GM03348 (cell line): Measurements from ENCODE around the gene GID8.
A peak's percentile ranks its signal among the peaks of the same experiment; 100 is the strongest.

Experiments
- DNase-seq: peaks from one replicate; pipeline ENCODE4 v3.0.0; 2012; ENCODE audit warnings: low spot score

The GID8 gene

DNA sequence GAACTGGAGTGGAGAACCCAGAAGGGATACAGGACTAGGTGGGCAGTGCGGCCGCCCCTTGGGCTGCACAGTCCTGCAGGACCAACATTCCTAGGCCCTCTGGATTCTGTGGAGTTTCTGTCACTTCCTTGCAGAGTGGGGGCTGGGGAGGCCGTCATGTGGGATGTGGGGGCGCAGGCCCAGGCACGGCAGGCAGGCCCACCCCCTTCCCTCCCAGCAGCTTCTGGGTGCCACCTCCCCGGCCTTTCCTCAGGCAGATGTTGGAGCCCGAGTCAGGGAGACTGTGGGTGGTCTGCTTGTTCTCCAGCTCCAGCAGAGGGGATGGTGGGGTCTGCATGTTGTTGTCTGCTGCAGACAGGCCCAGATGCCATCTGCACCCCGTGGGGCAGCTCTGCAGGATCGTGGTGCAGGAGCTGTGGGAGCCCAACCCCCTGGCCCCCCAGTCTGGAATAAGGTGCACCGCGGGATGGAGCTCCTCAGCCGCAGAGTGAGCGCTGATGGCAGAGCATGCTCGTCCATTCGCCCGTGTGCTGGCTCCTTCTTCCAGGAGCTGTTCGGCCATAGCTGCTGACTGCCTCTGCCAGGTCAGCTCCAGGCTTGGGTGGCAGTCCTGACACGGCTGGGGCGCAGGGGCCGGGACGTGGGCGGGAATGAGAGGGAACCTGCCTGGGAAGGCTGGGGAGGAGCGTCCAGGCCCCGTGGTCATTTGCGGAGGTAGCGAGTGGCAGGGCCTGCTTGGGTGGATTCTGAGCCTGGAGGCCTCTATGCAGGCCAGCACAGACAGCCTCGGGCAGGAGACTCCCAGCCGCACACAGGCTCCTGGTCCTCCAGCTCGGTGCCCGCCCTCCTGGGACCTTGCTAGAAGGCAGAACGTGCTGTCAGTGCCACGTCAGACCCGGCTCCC is 32.6 kb downstream of the GID8 start:
- DNase-seq, result no peak

GRCh38 chr20:62971211-62971949 is 33.4 kb downstream of the GID8 start:
- DNase-seq, result no peak

DNA sequence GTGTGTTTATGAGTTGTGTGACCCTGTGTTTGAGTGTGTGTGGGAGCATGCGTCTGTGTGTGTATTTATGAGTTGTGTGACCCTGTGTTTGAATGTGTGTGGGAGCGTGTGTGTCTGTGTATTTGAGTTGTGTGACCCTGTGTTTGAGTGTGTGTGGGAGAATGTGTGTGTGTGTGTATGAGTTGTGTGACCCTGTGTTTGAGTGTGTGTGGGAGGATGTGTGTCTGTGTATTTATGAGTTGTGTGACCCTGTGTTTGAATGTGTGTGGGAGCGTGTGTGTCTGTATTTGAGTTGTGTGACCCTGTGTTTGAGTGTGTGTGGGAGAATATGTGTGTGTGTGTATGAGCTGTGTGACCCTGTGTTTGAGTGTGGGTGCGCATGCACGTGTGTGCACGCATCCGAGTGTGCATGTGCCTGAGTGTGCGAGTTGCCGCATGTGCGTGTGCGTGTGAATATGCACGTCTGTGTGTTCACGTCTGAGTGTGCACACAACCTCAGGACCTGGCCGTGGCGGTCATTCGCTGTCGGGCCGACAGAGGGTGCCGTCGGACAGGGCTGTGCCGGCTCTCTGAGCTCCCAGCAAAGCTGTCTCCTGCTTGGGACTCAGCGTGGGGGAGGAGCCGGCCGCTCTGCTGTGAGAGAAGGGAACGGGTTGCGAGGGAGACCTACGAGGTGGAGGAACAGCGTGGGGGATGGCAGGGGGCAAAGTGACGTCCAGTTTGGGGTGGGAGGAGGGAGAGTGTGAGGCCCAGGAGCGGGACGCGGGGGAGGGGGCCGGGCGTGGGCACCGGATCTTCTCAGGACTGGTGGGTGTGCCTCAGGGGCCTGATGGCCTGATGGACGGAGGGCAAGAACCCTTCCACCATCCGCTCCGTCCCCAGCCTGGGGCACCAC is 34.2 kb downstream of the GID8 start:
- DNase-seq, result peak; percentile 96

DNA sequence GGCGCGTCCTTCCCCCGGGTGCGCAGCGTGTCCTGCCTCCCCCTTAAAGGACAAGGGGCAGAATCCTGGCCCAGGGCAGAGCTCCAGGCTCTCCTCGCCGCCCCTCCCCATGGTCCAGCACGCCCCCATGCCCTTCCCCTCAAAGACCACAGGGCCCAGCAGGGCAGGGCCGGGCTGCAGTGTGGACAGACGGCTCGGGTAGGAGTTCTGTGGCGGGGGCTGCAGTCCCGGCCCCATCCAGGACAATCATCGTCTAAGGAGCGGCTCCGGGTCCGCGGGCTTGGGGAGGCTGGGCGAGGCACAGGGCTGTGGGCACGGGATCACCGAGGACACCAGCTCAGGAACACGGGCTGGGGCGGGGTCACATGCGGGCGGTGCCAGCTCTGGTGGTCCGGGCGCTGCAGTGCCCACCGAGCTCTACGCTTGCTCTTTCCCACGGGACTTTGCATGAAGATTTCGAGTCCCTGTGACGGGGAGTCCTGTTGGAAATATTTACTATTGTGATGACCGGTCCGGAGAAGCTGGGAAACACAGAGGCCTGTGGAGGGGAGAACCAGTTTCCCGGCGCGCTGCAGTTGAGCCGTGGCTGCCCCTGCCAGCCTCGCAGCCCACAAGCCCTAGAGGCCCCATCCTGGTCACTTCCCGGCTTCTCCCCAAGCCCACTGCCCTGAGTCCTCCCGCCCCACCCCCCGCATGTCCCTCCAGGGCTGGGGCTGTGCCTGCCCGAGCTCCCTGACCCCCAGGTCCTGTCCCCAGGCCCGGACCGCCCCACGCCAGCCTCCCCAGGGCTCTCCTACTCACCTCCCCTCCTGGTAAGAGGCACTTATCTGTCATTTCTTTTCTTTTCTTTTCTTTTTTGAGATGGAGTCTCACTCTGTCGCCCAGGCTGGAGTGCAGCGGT is 35.1 kb downstream of the GID8 start:
- no peak for DNase-seq

- no peak for DNase-seq
These were observed 37.4 kb downstream of the GID8 start for GRCh38 chr20:62975251-62975760.

GRCh38 chr20:62975812-62976508 is 38.0 kb downstream of the GID8 start:
- no peak for DNase-seq

DNA sequence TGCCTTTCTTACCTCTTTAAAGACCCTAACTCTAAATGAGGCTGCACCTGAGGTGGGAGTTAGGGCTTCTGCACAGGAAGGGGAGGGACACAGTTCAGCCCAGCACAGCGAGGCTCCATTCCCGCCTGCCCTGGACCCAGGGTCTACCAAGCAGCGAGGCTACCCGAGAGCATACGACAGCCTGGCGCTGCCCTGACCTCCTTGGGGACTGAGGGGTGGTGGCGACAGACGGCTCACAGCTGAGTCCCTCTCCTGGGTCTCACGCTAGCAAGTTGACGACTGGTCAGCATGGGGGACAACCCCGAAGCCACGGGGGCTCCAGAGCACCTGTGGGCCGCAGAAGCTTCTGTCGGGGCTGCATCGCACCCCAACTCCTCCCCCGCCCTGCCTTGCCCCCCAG is 38.9 kb downstream of the GID8 start:
- DNase-seq, result no peak

DNA sequence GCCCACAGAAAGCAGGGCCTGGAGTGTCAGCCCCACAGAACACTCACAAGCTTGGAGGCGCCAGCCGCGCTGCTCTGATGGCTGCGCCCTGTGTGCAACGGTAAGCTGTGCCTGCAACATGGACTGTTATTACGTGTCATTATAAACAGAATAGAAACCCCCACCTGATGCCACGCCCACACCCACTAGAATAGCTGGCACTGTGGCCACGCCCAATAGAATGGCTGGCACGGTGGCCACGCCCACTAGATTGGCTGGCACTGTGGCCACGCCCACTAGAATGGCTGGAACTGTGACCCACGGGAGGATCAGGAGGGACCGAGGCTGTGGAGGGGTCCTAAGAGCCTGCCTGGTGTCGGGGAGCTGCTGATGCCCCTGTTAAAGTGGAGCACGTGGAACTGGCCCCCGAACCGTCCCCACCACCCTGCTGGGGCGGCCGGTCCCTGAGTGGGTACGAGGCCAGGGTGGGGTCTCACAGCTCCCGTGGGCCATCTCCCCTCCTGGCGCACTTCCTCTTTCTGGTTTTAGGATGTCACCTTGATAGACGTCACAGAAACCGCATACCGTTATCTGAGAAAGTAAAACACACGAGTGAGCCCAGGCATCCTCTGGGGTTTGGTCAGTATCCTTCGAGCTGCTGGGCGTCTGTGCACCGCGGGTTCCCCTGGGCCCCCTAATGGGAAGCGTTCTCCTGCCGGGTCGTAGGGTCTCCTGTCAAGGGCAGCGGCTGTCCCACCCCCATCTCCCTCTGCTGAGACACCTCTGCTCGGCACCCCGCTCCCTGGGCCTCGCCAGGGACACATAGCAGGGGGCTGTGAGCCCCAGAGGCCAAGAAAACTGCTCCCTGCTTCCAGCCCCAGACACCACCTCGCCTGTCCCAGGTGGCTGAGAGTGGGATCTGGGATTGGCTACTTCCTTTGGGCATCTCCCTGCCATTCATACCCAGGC is 39.9 kb downstream of the GID8 start:
- no peak for DNase-seq

- DNase-seq, result no peak
These were observed 40.6 kb downstream of the GID8 start for GRCh38 chr20:62978561-62978943.

GRCh38 chr20:62979310-62979709 is 41.4 kb downstream of the GID8 start:
- DNase-seq, result no peak

GRCh38 chr20:62979876-62980373 is 42.0 kb downstream of the GID8 start:
- DNase-seq, result no peak

- no peak for DNase-seq
These were observed 42.5 kb downstream of the GID8 start for GRCh38 chr20:62980380-62980960.

GRCh38 chr20:62980970-62981369 is 43.0 kb downstream of the GID8 start:
- peak; percentile 42 for DNase-seq

DNA sequence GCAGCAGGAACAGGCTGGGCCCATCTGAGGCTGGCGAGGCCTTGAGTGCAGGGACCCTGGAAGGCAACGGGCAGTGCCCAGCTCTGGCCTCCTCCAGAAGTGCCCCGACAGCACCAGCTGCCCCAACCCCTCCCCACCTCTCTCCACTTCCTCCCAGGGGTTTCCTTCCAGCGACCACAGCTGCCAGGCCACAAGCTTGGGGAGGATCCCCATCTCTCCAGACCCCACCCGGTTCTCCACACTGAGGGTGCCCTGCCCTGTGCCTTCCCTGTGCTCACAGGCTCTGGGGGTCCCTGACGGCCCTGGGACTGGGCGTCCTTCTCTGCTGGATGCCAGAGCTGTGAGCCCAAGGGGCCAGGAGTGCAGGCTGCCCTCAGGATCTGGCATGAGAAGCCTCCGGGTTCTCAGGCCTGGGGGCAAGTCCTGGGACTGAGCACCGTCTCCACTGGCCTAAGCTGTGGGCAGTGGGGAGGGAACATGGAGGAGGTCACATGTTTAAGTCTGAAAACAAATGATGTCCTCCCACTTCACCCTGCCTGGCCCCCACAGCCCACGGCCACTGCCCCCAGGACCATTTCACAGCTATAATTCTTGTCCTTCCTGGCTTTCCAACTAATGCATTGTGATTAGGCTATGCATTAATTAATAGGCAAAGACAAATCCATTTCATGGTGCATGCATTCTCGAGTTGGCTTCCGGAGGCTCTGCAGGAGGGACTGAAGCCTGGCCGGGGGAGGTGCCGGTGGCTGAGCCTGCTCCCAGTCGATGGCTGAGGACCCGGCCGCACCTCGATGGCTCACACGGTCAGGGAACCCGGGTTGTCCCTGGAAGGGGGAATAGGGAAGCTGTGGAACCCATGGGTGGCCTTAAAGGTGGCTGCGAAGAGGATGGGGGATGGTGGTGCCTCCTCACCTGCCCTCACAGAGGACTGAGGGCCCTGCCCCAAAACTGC is 44.5 kb downstream of the GID8 start:
- DNase-seq, result no peak

DNA sequence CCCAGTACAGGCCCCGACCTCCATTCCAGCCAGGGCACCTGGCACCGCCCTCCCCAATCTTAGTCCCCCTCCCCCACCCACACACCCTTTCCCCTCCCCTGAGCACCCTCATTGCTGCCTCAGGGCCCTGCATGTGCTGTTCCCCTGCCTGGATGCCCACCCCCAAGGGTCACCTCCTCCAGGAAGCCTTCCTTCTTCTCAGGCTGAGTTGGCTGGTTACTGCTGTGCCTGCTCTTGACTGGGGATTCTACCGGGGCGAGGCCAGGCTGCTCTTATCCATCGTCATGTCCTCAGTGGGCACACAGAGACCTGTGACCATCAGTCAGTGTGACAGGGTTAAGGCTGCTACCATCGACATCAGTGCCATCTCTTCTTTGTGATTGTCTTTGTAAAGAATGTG is 45.3 kb downstream of the GID8 start:
- DNase-seq, result no peak

DNA sequence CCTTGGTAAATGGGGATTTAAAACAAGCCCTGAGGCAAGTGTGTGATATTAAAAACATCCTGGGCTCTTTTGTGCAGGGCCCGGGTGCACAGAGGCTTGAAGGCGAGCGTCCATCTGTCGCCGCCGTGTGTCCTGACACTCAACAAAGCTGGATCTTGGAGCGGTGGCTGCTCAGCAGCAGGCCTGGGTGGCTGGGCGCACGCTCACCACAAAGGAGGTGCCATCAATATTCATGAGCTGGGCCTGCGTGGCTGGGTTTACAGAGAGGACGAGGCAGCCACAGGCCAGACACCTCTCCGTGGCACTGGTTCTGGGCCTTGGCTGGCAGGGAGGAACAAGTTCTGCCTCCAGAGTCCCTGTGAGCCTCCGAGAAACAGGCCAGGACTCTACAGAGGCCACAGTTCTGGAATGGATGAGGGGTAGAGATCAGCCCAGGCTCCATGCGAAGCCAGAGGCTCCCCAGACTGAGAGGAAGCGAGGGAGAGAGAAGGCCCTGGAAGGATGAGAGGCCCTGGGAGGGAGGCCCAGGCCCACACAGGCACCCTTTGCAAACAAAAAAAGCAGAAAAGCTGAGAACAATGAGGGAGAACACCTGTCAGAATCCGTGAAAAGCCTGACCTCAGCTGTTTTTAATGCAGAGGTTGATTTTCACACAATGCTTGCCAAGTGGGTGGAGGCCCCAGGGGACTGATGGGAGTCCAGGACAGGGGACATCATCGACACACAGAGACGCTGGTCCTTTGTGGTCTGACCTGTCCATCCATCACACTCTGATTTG is 46.9 kb downstream of the GID8 start:
- DNase-seq, result no peak

- no peak for DNase-seq
These were observed 47.5 kb downstream of the GID8 start for GRCh38 chr20:62985444-62985778.
